ENCODE measurements around the gene UGT2B28. TPM values are rescaled to one million over a fixed set of nuclear protein-coding genes. Genes with fewer than 3 reads are reported as not detected.

The UGT2B28 gene
- total RNA-seq, 1 experiment from 2014 or later, result not detected

- intact Hi-C loops (cut with micrococcal nuclease), result no loop called here
- no TSS peak for BruUV-seq (replicated peaks)
- TF ChIP-seq EZH2 (IDR thresholded peaks at IDR 0.05) (no peak), SP1 (IDR thresholded peaks at IDR 0.05; ENCODE audit: low read depth) (no peak), YY1 (IDR thresholded peaks at IDR 0.05; ENCODE audit: extremely low read depth, insufficient replicate concordance, low read depth, low read length) (no peak), POLR2A (IDR thresholded peaks at IDR 0.05; ENCODE audit: borderline replicate concordance, extremely low read depth, insufficient read depth, insufficient read length) (no peak), TCF7L2 (IDR thresholded peaks at IDR 0.05; ENCODE audit: borderline replicate concordance, extremely low read depth, insufficient read depth, insufficient read length) (no peak), SIN3A (IDR thresholded peaks at IDR 0.05; ENCODE audit: low read depth) (no peak), ZFX (IDR thresholded peaks at IDR 0.05) (no peak), FOSL1 (IDR thresholded peaks at IDR 0.05; ENCODE audit: low read depth) (no peak), POLR2AphosphoS5 (IDR thresholded peaks at IDR 0.05; ENCODE audit: low read depth, low read length) (no peak), MAX (IDR thresholded peaks at IDR 0.05) (no peak), CEBPB (IDR thresholded peaks at IDR 0.05; ENCODE audit: low read depth) (no peak), EZH2phosphoT487 (IDR thresholded peaks at IDR 0.05; ENCODE audit: borderline replicate concordance) (no peak), EGR1 (IDR thresholded peaks at IDR 0.05; ENCODE audit: low read depth) (no peak), JUND (IDR thresholded peaks at IDR 0.05) (no peak), RAD21 (IDR thresholded peaks at IDR 0.05; ENCODE audit: low read depth) (no peak), REST (IDR thresholded peaks at IDR 0.05; ENCODE audit: low read depth) (no peak), CBX3 (IDR thresholded peaks at IDR 0.05; ENCODE audit: low read depth) (no peak)
- TF ChIP-seq, protein P1, sequence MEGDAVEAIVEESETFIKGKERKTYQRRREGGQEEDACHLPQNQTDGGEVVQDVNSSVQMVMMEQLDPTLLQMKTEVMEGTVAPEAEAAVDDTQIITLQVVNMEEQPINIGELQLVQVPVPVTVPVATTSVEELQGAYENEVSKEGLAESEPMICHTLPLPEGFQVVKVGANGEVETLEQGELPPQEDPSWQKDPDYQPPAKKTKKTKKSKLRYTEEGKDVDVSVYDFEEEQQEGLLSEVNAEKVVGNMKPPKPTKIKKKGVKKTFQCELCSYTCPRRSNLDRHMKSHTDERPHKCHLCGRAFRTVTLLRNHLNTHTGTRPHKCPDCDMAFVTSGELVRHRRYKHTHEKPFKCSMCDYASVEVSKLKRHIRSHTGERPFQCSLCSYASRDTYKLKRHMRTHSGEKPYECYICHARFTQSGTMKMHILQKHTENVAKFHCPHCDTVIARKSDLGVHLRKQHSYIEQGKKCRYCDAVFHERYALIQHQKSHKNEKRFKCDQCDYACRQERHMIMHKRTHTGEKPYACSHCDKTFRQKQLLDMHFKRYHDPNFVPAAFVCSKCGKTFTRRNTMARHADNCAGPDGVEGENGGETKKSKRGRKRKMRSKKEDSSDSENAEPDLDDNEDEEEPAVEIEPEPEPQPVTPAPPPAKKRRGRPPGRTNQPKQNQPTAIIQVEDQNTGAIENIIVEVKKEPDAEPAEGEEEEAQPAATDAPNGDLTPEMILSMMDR (IDR thresholded peaks at IDR 0.05 in 2 of 3, conservative IDR thresholded peaks at IDR 0.05 in 1 of 3; ENCODE audit: borderline replicate concordance in 1 of 3, insufficient read depth in 1 of 3, low read depth in 2 of 3, low read length in 2 of 3), result no peak
- TF ChIP-seq, protein P2, sequence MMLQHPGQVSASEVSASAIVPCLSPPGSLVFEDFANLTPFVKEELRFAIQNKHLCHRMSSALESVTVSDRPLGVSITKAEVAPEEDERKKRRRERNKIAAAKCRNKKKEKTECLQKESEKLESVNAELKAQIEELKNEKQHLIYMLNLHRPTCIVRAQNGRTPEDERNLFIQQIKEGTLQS (IDR thresholded peaks at IDR 0.05), result no peak
- TF ChIP-seq, protein P3, sequence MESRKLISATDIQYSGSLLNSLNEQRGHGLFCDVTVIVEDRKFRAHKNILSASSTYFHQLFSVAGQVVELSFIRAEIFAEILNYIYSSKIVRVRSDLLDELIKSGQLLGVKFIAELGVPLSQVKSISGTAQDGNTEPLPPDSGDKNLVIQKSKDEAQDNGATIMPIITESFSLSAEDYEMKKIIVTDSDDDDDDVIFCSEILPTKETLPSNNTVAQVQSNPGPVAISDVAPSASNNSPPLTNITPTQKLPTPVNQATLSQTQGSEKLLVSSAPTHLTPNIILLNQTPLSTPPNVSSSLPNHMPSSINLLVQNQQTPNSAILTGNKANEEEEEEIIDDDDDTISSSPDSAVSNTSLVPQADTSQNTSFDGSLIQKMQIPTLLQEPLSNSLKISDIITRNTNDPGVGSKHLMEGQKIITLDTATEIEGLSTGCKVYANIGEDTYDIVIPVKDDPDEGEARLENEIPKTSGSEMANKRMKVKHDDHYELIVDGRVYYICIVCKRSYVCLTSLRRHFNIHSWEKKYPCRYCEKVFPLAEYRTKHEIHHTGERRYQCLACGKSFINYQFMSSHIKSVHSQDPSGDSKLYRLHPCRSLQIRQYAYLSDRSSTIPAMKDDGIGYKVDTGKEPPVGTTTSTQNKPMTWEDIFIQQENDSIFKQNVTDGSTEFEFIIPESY (IDR thresholded peaks at IDR 0.05; ENCODE audit: extremely low read depth, insufficient replicate concordance, low read length), result no peak
- ChIA-PET CTCF (no interaction called here), RAD21 (ENCODE audit: low non-redundant PET in 1 of 2, low total read pairs in 2 of 2, uncharacterized antibody in 2 of 2, unreplicated experiment in 2 of 2) (no interaction called here), POLR2A (no interaction called here)
- Histone ChIP-seq H3K9me2 (ENCODE audit: insufficient read depth) (no peaks in the 10 kb centered on the region), H3K4me3 (replicated peaks in 1 of 2; ENCODE audit: low read depth in 1 of 2, low read length in 2 of 2) (no peak overlapping the region), H3K4me1 (ENCODE audit: control insufficient read depth in 1 of 2, insufficient read depth in 2 of 2, low read length in 2 of 2) (no peaks in the 10 kb centered on the region), H3K27ac (ENCODE audit: low read depth, low read length) (no peak overlapping the region), H4K20me1 (ENCODE audit: insufficient read depth) (no peaks in the 10 kb centered on the region), H3K9ac (ENCODE audit: low read length) (no peak overlapping the region), H3K27me3 (ENCODE audit: insufficient read depth, low read length) (no peaks in the 10 kb centered on the region), H2AFZ (ENCODE audit: low read depth, low read length, poor library complexity, severe bottlenecking) (no peak overlapping the region), H3K36me3 (ENCODE audit: control insufficient read depth in 1 of 2, insufficient read depth in 2 of 2, low read length in 2 of 2) (no peaks in the 10 kb centered on the region), H3K79me2 (ENCODE audit: insufficient read depth, low read length) (no peaks in the 10 kb centered on the region), H3K9me3 (ENCODE audit: control insufficient read depth in 1 of 2, insufficient read depth in 1 of 2, low read depth in 1 of 2, low read length in 2 of 2) (no peaks in the 10 kb centered on the region), H3K4me2 (ENCODE audit: low read length) (no peak overlapping the region)
- ATAC-seq (no peak), DNase-seq (ENCODE audit: low read depth, low spot score) (no peak)
These were observed 43.0 kb downstream of the UGT2B28 start for GRCh38 chr4:69323284-69323683.
